GM19455 (cell line): Measurements from ENCODE around the gene KLHDC9.
"Not testable (repeated sequence)": the region's sequence is repeated elsewhere in the genome, so short reads cannot be mapped to it uniquely, and the experiment has no call there.

Experiments
- ATAC-seq: cut with Tn5 transposase; IDR thresholded peaks from one replicate; pipeline ENCODE4 v1.9.1; 2021; ENCODE audit not compliant: unreplicated experiment

The KLHDC9 gene

DNA sequence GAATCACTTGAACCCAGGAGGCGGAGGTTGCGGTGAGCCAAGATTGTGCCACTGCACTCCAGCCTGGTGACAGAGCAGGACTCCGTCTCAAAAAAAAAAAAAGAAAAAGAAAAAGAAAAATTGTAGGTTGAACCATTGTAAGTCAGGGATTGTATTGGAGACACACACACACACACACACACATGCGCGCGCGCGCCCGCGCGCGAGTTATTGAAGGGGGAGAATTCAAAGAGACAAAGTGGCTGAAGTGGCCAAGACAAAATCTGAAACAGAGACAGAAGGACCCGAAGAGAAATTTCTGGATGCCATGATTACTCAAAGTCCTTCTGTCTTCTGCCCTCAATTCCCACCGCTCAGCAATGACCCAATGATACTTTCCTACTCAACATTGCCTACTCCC is 3.7 kb upstream of the KLHDC9 start:
- no peak for ATAC-seq

DNA sequence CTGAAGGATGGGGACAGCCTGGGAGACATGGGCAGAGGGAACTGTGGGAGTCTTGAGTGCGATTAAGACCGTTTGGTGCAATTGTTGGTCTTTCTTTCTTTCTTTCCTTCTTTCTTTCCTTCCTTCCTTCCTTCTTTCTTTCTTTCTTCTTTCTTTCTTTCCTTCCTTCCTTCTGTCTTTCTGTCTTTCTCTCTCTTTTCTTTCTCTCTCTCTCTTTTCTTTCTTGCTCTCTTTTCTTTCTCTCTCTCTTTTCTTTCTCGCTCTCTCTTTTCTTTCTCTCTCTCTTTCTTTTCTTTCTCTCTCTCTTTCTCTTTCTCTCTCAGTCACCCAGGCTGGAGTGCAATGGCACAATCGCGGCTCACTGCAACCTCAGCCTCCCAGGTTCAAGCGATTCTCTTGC is 2.9 kb upstream of the KLHDC9 start:
- ATAC-seq: no peak

DNA sequence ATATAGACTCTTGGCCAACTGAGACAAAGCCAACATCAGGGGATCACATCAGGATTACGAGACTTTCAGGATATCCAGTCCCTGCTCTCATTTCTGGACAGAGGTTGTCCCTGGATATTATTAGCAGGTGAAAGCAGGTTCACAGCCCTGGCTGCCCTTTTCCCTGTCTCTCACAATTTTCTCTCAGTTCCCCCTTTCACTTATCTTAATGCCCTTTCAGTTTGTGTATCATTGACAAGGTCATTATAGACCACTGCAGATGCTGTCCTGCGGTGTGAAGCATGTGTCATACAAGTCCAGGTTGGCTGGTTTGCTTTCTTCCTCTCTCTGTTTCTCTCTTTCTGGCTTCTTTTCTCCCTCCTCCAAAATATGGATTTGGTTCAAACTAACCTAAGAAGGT is 2.1 kb upstream of the KLHDC9 start:
- no peak for ATAC-seq

DNA sequence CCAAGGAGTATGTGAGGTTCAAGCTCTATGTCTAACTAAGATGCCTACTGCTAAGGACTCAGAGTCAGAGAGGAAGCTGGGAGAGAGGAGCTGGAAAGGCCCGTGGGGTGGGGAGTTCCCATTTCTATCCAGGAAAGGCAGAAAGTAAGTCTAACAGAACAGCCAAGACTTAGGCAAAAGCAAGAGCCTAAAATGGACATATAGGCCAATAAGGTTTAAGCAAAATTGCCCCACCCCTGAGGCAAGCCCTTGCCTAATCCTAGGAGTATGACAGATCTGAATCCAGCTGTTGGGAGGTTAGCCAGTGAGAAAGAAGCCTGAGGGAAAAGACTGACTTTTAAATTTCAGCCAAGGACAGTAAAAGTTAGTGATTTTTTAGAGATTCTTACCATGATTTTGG is 1.6 kb upstream of the KLHDC9 start:
- ATAC-seq: no peak

DNA sequence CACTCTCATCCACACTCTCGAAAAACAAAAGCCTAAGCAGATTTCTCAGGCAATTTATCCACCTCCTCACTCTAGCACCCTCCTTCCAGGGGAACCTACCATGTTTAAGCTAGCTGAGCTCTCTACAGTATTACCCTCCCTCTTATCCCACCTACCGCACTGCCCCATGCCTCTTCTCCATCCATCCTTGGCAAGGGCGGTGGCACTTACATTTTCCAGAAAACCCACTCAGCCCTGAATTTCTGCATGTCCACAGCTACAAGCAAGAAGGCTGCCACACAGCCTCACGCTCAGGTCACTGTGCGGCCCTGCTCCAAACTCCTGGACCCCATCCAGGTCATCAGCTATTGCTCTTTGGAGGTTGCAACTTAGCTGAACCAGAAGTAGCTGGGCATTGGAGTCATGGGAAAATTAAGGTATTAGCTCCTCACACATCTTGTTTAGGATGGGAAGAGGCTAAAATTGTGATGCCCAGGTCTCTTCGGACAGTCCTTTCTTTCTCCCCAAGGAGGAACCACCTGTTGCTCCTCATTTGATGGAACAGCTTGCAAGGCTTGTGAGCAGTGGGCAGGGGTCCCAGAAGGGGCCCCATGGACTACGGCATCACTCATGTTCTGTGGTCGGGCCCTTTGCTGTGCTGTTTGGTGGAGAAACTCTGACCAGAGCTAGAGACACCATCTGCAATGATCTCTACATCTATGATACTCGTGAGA is 1.1 kb downstream of the KLHDC9 start:
- ATAC-seq: no peak

DNA sequence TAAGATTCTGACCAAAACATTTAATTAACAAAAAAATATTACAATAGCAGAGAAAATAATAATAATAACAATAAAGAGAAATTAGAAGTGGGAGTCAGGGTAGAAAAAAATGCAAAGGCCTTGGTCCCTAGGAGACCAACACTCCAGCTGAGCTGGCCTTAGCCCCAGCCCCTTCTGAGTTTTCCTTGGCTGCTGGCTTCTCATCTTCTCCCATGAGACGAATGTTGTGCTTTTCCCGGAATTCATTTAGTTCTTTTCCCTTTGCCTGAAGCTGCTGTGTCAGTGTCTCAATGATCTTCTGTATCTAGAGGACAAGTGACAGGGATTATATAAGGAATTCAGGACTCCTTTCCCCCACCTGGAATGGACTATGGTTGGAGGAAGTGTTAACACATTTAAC is 2.4 kb downstream of the KLHDC9 start:
- no peak for ATAC-seq

DNA sequence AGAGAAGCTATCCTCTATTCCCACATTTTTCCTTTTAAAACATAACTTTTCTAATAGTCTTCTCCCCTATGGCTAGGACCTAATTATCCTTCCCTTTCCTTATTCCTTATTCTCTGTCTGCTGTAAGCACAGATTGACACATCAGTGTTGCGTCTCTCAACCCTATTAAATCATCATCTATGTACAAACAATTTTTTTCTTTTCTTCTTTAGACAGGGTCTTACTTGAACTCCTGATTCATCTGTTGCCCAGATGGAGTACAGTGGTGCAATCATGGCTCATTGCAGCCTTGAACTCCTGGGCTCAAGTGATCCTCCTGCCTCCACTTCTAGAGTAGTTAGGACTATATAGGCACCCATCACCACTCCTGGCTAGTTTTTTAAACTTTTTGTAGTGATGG is 8.3 kb downstream of the KLHDC9 start:
- ATAC-seq: no peak

DNA sequence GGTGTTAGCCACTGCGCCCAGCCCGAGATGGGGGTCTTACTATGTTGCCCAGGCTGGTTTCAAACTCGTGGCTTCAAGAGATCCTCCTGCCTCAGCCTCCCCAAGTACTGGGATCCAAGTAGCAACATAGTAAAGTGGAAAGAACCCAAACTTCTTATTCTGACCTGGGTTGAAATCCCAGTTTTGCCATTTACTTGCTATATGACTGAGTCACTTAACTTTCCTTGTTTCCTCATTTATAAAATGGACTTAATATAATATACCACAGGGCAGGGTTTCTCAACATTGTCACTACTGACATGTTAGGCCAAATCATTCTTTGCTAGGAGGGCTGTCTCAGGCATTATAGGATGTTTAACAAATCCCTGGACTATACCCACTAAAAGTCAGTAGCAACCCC is 13.0 kb downstream of the KLHDC9 start:
- ATAC-seq: no peak

DNA sequence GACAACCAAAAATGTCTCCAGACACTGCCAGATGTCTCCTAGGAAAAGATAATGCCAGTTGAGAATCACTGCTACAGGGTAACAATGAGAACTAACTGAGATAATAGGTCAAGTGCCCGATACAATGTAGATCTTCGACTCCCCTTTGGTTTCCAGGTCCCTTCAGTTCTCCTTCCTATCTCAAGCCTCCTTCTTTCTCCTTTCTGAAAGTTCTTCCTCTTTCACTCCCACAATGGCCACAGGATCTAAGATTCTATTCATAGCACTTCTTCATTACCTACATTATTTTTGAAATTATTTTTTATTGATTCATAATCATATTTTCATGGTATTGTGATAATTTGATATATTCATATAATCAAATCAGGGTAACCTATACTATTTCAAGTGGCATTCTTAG is 13.4 kb downstream of the KLHDC9 start:
- ATAC-seq: no peak

DNA sequence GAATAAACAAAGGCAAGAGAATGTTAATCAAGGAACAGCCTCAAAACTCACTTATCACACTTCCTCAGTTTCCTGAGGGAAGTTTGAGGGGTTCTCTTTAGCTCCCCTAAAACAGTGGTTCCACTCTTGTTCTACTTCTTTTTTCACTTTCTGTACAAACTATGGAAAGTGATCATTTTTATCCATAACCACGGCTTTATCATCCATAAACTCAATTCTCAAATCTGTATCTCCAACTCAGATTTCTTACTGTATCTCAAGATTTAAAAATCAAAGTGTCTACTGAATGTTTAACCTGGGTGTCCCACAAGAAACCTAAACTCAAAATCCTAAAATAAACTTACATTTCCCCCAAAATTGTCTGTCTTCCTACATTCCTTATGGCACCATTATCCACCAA is 15.8 kb downstream of the KLHDC9 start:
- ATAC-seq: no peak

DNA sequence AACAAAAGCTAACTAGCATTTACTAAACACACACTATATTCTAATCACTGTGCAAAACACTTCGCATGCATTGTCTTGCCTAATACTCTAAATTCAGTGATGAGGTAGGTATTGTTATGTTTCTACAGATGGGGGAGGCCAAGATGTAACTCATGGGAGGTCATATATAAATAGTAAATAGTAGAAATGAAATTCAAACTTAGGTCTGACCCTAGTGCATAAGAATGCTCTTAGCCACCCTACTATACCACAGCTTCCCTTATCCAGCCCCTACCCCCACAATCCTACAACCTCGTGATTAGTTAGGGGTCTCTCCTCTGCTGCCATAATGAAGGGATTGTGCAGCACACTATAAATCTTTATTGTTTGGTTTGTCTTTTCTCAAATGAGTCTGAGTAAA is 16.4 kb downstream of the KLHDC9 start:
- no peak for ATAC-seq

DNA sequence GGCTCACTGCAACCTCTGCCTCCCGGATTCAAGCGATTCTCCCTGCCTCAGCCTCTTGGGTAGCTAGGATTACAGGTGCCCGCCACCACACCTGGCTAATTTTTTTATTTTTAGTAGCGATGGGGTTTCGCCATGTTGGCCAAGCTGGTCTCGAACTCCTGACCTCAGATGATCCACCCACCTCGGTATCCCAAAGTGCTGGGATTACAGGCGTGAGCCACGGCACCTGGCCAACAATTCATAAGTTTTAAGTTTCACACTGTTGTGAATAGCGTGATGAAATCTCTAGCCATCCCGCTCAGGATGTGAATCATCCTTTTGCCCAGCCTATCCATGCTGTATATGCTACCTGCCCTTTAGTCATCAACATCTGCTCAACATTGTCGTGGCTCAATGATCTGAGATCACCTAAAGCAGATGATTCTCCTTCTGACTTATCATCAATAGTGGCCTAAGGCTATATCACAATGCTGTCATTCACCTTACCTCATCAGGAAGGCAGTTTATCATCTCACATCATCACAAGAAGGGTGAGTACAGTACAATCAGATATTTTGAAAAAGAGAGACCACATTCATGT is 17.1 kb downstream of the KLHDC9 start:
- no peak for ATAC-seq

DNA sequence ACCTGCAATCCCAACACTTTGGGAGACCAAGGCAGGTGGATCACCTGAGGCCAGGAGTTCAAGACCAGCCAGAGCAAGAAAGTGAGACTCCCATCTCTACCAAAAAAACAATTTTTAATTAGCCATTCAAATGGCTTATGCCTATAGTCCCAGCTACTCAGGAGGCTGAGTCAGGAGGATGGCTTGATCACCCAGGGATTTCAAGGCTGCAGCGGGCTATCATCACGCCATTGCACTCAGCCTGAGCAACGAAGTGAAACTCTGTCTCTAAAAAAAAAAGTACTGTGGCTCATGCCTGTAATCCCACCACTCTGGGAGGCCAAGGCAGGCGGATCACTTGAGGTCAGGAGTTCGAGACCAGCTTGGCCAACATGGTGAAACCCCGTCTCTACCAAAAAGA is 17.8 kb downstream of the KLHDC9 start:
- ATAC-seq: not testable (repeated sequence)

DNA sequence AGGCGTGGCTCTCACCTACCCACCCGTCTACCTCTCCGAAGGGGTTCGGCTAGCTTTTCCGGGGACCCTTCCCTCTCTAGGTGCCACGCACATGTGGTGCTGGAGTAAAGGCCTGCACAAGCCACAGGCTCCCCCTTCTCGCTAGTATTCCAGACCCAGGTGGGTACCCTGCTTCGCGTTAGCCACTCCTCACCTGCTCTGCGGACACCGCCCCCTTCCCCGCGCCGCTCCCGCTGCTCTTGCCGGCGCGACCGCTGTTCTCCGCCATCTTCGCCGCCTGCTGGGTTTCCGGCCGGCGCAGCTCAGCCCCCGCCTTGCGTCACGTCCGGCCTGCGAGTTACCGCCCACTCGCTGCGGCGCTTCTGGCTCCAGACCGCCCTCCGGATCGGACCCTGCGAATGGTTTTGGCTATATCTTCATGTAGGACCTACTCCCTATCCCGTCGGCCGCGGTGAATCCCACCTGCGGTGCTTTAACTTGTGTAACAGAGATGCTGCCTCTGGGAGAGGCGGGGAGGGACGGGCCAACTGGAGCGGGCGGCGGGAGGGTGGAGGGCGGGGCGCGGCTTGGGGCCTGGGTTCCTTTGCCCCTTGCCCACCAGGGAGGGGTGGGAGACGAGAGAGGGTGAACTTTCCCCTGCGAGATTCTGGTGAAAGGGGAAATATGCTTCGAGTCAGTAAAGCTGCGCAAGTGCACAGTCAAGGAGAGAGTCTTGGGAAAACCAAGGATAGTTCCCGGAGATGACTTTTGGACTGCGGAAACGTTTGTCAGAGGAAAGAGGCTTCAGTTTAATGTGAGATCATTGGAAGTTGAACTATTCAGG is 19.8 kb downstream of the KLHDC9 start, which contains the start of the genes NIT1 and PFDN2:
TSS of gene NIT1 (plus strand) at position 347 of the 823 bp plus-strand sequence. CDS start at position 419, 72 bp downstream.
TSS of gene PFDN2 (minus strand) at position 279 of the 823 bp plus-strand sequence. CDS start at position 268, 11 bp downstream.
- peak; percentile 82 for ATAC-seq

DNA sequence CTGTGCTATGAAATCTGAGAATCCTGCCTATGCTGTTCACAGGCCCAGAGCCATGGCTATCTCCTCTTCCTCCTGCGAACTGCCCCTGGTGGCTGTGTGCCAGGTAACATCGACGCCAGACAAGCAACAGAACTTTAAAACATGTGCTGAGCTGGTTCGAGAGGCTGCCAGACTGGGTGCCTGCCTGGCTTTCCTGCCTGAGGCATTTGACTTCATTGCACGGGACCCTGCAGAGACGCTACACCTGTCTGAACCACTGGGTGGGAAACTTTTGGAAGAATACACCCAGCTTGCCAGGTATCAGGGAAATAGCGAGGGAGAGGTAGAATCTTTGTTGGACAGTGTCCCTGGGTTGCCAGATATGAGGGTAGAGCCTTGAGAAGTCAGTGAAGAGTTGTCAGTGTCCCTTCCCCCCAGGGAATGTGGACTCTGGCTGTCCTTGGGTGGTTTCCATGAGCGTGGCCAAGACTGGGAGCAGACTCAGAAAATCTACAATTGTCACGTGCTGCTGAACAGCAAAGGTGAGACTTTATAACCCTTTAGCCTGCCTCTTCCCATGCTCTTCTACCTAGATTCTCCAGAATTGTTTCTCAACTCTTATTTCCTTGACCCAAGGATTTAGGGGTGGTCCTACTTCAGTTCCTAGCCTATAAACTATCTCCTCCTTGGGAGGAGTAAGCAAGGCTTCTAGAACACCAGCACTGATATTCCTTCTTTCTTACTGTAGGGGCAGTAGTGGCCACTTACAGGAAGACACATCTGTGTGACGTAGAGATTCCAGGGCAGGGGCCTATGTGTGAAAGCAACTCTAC is 21.1 kb downstream of the KLHDC9 start:
- no peak for ATAC-seq

DNA sequence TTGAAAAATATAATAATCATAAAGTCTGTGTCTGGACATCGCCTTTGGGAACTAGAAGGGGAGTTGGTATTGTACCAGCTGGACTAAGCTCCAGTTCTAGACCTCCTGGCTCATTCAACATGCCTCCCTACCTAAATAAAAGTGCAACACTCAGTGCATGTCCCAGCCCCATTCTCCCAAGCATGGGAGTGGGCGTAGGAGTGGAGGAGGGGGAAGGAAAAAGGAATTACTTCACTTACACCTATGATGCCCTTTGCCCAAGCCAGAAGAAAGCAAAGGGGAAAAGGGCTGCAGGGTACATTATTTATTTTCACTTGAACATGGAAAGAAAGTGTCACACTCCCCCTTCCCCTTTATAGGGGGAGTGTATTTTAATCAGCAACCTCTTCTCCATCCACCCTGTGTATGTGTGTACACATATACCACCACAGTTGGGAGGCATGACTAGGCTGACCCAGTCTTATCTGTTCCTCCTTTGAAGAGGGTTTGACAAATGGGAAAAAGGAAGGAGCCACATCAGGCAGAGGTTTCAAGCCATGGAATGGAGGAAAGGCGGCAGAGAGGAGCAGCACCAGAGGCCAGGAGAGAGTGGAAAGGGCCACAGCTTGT is 23.0 kb downstream of the KLHDC9 start:
- no peak for ATAC-seq

DNA sequence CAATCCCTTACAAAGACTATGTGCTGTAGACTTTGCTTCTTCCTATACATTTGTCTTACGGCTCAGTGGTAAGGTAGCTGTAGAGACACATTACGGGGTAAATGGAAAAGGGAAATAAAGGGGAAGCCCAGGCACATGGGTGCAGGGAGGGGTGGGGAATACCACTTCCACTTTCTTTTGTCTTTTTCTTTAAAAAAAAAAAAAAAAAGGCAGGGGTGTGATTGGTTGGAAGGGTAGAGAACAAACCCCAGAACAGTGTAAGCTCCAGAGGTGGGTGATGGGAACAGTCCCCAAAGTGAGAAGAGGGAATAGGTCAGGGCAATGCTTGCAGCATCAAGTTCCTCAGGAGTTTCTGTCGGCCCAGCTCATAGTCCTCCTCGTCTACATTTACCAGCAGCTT is 23.7 kb downstream of the KLHDC9 start:
- ATAC-seq: no peak

DNA sequence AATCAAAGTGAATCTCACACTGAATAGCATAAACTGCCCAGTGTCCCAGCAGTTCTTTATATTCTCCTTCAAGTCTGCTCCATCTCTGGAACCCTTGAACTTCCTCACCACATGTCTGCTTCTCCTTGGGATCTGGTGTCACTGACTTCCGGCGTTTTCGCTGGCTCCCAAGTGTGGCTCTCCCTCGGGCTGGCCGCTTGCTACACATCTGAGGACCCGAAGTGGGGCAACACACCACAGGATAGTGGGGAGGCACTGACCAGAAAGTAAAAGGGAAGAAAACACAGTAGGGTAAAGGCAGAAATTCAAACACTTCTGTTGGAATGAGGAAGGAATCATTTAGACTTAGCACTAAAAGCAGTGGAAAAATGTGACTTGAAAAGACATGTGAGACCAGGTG is 24.8 kb downstream of the KLHDC9 start:
- ATAC-seq: no peak

DNA sequence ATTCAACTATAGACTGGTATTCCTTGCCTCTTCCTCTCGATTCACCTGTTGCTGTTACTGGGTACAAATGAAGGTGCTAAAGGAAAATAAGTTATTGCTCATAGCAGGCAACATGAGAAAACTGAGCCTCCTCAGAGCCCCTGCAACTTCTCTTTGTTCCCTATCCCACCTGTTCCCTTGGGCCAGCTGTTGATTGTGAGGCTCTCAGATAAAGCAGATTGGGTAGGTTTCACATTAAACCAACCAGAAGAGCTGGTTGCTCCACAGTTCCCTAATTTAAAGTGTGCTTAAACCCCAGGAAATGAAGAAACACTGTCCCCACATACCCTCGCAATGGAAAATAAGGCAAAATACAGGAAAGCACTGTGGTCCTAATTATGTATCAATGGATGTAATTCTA is 29.5 kb downstream of the KLHDC9 start:
- no peak for ATAC-seq

DNA sequence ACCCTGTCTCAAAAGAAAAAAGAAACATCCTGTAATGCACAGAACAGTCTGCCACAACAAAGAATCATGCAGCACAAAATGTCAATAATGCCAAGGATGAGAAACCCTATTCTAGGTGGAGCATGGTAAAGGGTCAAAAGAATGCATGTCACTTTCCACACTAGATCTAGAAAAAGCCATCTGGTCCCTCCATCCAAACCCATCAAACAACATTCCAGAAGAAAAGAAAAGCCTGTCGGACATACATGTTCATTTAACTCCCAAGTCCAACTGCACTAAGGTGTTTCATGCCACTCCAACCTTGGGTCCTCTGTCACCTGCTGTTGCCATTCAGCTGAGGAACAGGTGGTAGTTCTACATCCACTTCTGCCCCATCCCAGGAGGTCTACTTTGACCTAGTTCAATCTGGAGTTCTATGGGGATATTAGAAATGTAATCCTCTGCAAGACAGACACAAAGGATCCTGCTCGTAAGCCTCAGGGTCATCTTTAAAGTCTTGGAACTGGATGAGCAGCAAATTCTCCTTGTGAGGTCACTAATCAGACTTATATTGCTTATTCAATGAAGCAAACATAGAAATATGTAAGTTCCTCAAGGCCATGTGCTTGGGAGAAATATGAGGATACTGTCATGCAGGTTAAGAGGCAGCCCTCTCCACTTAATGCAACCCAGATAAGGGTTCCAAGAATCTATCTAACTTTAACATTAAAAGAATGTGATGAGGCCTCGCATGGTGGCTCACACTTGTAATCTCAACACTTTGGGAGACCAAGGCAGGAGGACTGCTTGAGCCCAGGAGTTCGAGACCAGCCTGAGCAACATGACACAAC is 30.6 kb downstream of the KLHDC9 start:
- no peak for ATAC-seq
